ENCODE data around the gene CHRNA3. TPM values are rescaled to one million over a fixed set of nuclear protein-coding genes. Genes with fewer than 3 reads are reported as not detected.

The CHRNA3 gene
- total RNA-seq, 4 donors from 2014 or later, result 0.27 to 0.93 TPM; not detected in 2

DNA sequence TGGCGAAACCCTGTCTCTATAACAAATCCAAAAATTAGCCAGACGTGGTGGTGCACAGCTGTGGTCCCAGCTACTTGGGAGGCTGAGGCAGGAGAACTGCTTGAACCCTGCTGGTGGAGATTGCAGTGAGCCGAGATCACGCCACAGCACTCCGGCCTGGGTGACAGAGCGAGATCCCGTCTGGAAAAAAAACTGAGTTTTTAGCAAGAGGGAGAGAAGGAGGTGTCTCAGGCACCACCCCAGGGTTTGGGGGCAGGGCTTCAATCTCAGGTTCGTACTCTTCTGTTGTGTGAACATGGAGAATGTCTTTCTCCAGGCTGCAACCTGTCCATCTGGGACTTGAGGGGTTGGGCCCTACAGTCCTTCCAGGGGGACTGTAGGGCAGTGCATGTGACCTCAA, 2.7 kb downstream of the CHRNA3 start:
- no peak for DNase-seq
- Histone ChIP-seq H3K9me3 (no peaks in the 10 kb centered on the region), H3K4me1 (peaks cover 6 to 13% of the 10 kb centered on the region in 2 donors), H3K27me3 (peaks cover 9% of the 10 kb centered on the region), H3K27ac (no peak overlapping the region), H3K36me3 (no peaks in the 10 kb centered on the region), H3K4me3 (replicated peaks in 1 of 3) (no peak overlapping the region)
- 84 to 89% methylated on average over 8 of the region's 8 CpGs for WGBS, 2 donors
- no peak for TF ChIP-seq POLR2A (IDR thresholded peaks at IDR 0.05)
- TF ChIP-seq, protein P1, sequence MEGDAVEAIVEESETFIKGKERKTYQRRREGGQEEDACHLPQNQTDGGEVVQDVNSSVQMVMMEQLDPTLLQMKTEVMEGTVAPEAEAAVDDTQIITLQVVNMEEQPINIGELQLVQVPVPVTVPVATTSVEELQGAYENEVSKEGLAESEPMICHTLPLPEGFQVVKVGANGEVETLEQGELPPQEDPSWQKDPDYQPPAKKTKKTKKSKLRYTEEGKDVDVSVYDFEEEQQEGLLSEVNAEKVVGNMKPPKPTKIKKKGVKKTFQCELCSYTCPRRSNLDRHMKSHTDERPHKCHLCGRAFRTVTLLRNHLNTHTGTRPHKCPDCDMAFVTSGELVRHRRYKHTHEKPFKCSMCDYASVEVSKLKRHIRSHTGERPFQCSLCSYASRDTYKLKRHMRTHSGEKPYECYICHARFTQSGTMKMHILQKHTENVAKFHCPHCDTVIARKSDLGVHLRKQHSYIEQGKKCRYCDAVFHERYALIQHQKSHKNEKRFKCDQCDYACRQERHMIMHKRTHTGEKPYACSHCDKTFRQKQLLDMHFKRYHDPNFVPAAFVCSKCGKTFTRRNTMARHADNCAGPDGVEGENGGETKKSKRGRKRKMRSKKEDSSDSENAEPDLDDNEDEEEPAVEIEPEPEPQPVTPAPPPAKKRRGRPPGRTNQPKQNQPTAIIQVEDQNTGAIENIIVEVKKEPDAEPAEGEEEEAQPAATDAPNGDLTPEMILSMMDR (IDR thresholded peaks at IDR 0.05), result no peak
- intact Hi-C loops (cut with DNase I), result loop anchor here (5.0 kb wide), 1 partner anchor 94 kb away; no protein-coding TSS in a partner anchor

DNA sequence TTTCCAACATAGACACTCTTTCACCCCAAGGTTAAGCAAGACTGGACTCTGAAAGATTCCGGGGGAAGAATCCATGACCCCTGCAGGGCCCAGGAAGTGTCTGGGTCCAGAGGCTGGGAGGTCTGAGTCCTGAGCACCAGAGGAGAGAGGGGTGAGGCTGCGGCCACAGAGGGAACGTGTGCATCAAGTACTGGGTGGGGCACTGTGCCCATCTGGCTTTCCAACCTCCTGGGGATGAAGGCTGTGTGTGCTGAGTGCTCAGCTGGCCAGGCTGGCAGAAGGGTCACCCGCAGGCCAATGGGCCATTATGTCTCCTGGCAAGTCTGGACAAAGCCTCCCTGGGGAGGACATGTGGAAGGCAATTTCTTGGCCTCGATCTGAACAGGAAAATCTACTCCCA, 3.3 kb downstream of the CHRNA3 start:
- 77 to 78% methylated on average over 3 to 5 of the region's 5 CpGs for WGBS, 2 donors
- Histone ChIP-seq H3K4me3 (replicated peaks in 1 of 3) (no peak overlapping the region), H3K27me3 (peaks cover 9% of the 10 kb centered on the region), H3K36me3 (no peaks in the 10 kb centered on the region), H3K9me3 (no peaks in the 10 kb centered on the region), H3K27ac (no peak overlapping the region), H3K4me1 (peaks cover 6 to 13% of the 10 kb centered on the region in 2 donors)
- DNase-seq, result no peak
- TF ChIP-seq POLR2A (IDR thresholded peaks at IDR 0.05), result no peak
- TF ChIP-seq, protein P1 (IDR thresholded peaks at IDR 0.05), result no peak
- intact Hi-C loops (cut with DNase I), result loop anchor here (5.0 kb wide), 1 partner anchor 95 kb away; no protein-coding TSS in a partner anchor

DNA sequence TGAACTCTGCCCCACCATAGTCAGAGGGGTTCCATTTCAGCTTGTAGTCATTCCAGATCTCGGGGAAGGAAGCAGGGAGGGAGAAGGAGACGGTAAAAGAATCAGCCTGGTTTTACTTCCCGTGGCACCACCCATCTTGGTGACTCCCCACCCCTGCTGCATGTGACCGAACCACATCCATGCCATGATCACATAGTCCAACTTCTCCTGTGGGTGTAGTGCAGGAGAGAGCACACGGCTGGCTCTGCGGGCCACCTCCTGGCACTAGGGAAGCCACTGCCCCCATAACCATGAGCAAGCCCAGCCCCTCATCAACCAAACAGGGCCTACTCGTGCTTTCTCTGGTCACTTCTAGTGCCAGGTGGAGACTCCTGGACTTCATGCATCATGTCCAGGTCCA, 3.7 kb downstream of the CHRNA3 start:
- 68 to 85% methylated on average over 7 of the region's 7 CpGs for WGBS, 2 donors

DNA sequence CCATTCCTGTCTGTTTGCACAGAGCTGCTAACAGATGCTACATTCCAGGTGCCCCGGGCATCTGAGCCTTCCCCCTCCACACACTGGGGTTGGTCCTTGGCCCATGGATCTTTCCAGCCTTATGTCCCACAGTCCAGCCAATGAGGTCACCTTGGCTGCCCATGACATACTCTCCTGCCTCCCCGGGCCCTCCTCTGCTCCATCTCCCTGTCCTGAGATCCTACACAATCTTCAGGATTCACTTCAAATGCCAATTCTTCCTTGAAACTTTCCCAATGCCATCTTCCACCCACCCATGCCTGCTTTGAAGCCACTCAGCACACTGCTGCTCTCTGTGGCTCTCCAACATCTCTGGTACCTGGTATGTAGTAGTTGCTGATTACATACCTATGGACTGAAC, 4.3 kb downstream of the CHRNA3 start:
- H3K4me1 ChIP-seq, result peaks cover 6 to 13% of the 10 kb centered on the region in 2 donors

More for the DNA sequence above, 3.7 kb downstream of the CHRNA3 start:
- H3K27ac ChIP-seq, result no peak overlapping the region
- H3K36me3 ChIP-seq, result no peaks in the 10 kb centered on the region
- DNase-seq, result no peak
- H3K4me1 ChIP-seq, result peaks cover 6 to 13% of the 10 kb centered on the region in 2 donors
- intact Hi-C loops (cut with DNase I), result loop anchor here (5.0 kb wide), 1 partner anchor 95 kb away; no protein-coding TSS in a partner anchor
- peaks cover 9% of the 10 kb centered on the region for H3K27me3 ChIP-seq
- no peaks in the 10 kb centered on the region for H3K9me3 ChIP-seq
- H3K4me3 ChIP-seq (replicated peaks in 1 of 3), result no peak overlapping the region
- TF ChIP-seq, protein P1 (IDR thresholded peaks at IDR 0.05), result no peak
- TF ChIP-seq POLR2A (IDR thresholded peaks at IDR 0.05), result no peak

DNA sequence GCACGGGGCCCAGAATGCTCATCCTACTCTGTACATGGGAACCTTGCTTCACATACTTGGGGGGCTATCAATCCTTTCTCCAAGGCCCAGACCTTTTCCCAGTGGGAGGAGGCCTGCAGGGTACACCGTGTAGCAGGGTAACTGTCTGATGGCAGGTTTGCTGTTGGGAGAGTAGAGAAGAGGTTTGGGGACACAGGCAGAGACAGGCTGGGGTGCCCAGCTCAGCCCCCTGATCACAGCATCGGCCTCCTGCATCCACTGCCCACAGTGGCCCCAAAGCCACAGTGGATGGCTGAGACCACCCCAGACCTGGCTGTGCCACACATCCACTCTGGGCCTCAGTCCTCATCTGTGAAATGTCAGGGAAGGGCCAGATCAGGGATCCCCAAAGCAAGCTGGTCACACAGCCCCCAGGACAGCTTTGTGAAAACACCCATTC, 5.6 kb downstream of the CHRNA3 start:
- no peak for DNase-seq
- WGBS, 2 donors, result 96% methylated on average over 3 of the region's 3 CpGs; no CpG with 5 or more reads in 1 of the 2 donors
- Histone ChIP-seq H3K4me1 (peaks cover 4% of the 10 kb centered on the region in 2 donors), H3K4me3 (replicated peaks in 1 of 3) (no peak overlapping the region), H3K27ac (no peak overlapping the region), H3K27me3 (peaks cover 6% of the 10 kb centered on the region), H3K36me3 (no peaks in the 10 kb centered on the region), H3K9me3 (no peaks in the 10 kb centered on the region)
- intact Hi-C loops (cut with DNase I), result loop anchor here (5.0 kb wide), 1 partner anchor 97 kb away; no protein-coding TSS in a partner anchor
- no peak for TF ChIP-seq POLR2A (IDR thresholded peaks at IDR 0.05)
- TF ChIP-seq, protein P1 (IDR thresholded peaks at IDR 0.05), result no peak

More for the DNA sequence above, 4.3 kb downstream of the CHRNA3 start:
- intact Hi-C loops (cut with DNase I), result loop anchor here (5.0 kb wide), 1 partner anchor 96 kb away; no protein-coding TSS in a partner anchor
- H3K36me3 ChIP-seq, result no peaks in the 10 kb centered on the region
- no peaks in the 10 kb centered on the region for H3K9me3 ChIP-seq
- H3K4me3 ChIP-seq (replicated peaks in 1 of 3), result no peak overlapping the region
- no peak for DNase-seq
- H3K27ac ChIP-seq, result no peak overlapping the region
- WGBS, 2 donors, result 85 to 87% methylated on average over 2 of the region's 2 CpGs
- peaks cover 9% of the 10 kb centered on the region for H3K27me3 ChIP-seq
- TF ChIP-seq POLR2A (IDR thresholded peaks at IDR 0.05), result no peak
- TF ChIP-seq, protein P1 (IDR thresholded peaks at IDR 0.05), result no peak
